ENCODE measurements around the gene TRIM46.
"Not testable (repeated sequence)": the region's sequence is repeated elsewhere in the genome, so short reads cannot be mapped to it uniquely, and the experiment has no call there.

The TRIM46 gene

GRCh38 chr1:155187456-155187891 lies 13.8 kb downstream of the TRIM46 start:
- DNase-seq = no peak

- DNase-seq = no peak
Measured at GRCh38 chr1:155188268-155188667, 14.6 kb downstream of the TRIM46 start.

- not testable (repeated sequence) for DNase-seq
Measured at GRCh38 chr1:155189926-155190325, 16.3 kb downstream of the TRIM46 start.

GRCh38 chr1:155191904-155192303 lies 18.3 kb downstream of the TRIM46 start:
- no peak for DNase-seq

- peak; percentile 45 for DNase-seq
Measured at GRCh38 chr1:155192346-155193274, 19.0 kb downstream of the TRIM46 start.

GRCh38 chr1:155193275-155193990 lies 19.8 kb downstream of the TRIM46 start:
- peak; percentile 92 for DNase-seq

GRCh38 chr1:155193991-155194240 lies 20.3 kb downstream of the TRIM46 start:
- DNase-seq = not testable (repeated sequence)

- no peak for DNase-seq
Measured at GRCh38 chr1:155195201-155196102, 21.8 kb downstream of the TRIM46 start.

- no peak for DNase-seq
Measured at GRCh38 chr1:155196103-155196892, 22.6 kb downstream of the TRIM46 start.

- DNase-seq = no peak
Measured at GRCh38 chr1:155196893-155197638, 23.4 kb downstream of the TRIM46 start.

- no peak for DNase-seq
Measured at GRCh38 chr1:155197901-155198546, 24.4 kb downstream of the TRIM46 start.

GRCh38 chr1:155198547-155198906 lies 24.9 kb downstream of the TRIM46 start:
- no peak for DNase-seq

- DNase-seq = no peak
Measured at GRCh38 chr1:155199792-155200191, 26.1 kb downstream of the TRIM46 start.

GRCh38 chr1:155200920-155201319 lies 27.3 kb downstream of the TRIM46 start:
- DNase-seq = no peak

- no peak for DNase-seq
Measured at GRCh38 chr1:155202198-155202597, 28.5 kb downstream of the TRIM46 start.

- no peak for DNase-seq
Measured at GRCh38 chr1:155202731-155203515, 29.3 kb downstream of the TRIM46 start.

- no peak for DNase-seq
Measured at GRCh38 chr1:155205035-155205434, 31.4 kb downstream of the TRIM46 start.

- no peak for DNase-seq
Measured at GRCh38 chr1:155205969-155206593, 32.4 kb downstream of the TRIM46 start.

GRCh38 chr1:155206891-155207805 lies 33.5 kb downstream of the TRIM46 start:
- peak; percentile 84 for DNase-seq
